LNCaP clone FGC (cell line): ENCODE measurements around the gene BNIPL.

Experiments used
- DNase-seq: peaks from one replicate; pipeline ENCODE4 v3.0.0-alpha.2; 2011; ENCODE audit warnings: low read depth
- H3K4me3 ChIP-seq: 2 replicates; pipeline ENCODE4 v1.5.1; 2011; ENCODE audit warnings: mild to moderate bottlenecking, low read depth, low read length, control low read depth
- CTCF ChIP-seq: IDR thresholded peaks from 2 replicates; pipeline ENCODE4 v1.5.1; 2012; ENCODE audit warnings: mild to moderate bottlenecking; ENCODE audit not compliant: control insufficient read depth, insufficient read depth; ENCODE audit errors: extremely low read depth

BNIPL gene

GRCh38 chr1:151024540-151025146, 11.7 kb upstream of the BNIPL start:
- no peak overlapping the region for H3K4me3 ChIP-seq
- DNase-seq: no peak
- peak; percentile 60 for TF ChIP-seq CTCF

GRCh38 chr1:151026460-151026859, 9.9 kb upstream of the BNIPL start:
- no peak for TF ChIP-seq CTCF

GRCh38 chr1:151032164-151032563, 4.2 kb upstream of the BNIPL start:
- TF ChIP-seq CTCF: no peak
- H3K4me3 ChIP-seq: no peak overlapping the region
- DNase-seq: no peak

More at GRCh38 chr1:151026460-151026859, 9.9 kb upstream of the BNIPL start:
- no peak overlapping the region for H3K4me3 ChIP-seq
- no peak for DNase-seq

GRCh38 chr1:151035167-151035566, 1.2 kb upstream of the BNIPL start:
- DNase-seq: no peak
- no peak for TF ChIP-seq CTCF

GRCh38 chr1:151037032-151037431, 646 bp downstream of the BNIPL start:
- TF ChIP-seq CTCF: no peak
- DNase-seq: no peak
- no peak overlapping the region for H3K4me3 ChIP-seq

More at GRCh38 chr1:151035167-151035566, 1.2 kb upstream of the BNIPL start:
- H3K4me3 ChIP-seq: no peak overlapping the region

GRCh38 chr1:151039521-151039920, 3.1 kb downstream of the BNIPL start:
- no peak for TF ChIP-seq CTCF
- no peak for DNase-seq
- no peak overlapping the region for H3K4me3 ChIP-seq

- no peak for TF ChIP-seq CTCF
- no peak for DNase-seq
- no peak overlapping the region for H3K4me3 ChIP-seq
Observed at GRCh38 chr1:151043163-151043562, 6.8 kb downstream of the BNIPL start.
